Measurements from ENCODE around the gene CPNE7.

GRCh38 chr16:89563639-89564392, 11.7 kb upstream of the CPNE7 start:
- no peak for TF ChIP-seq SP1 (IDR thresholded peaks at IDR 0.05)
- TF ChIP-seq FOXK2 (IDR thresholded peaks at IDR 0.05) = no peak

Measured in HEK293T (cell line).